ENCODE results near the gene SLAMF8. TPM values are rescaled to one million over a fixed set of nuclear protein-coding genes. Genes with fewer than 3 reads are reported as not detected.

Gene SLAMF8
- total RNA-seq, 2 experiments from 2014 or later: 0.53 to 0.55 TPM

- ChIA-PET POLR2A (no interaction called here), CTCF (interaction anchor here (1.1 kb wide), 1 partner anchor 41 kb away, joined by 4 read pairs; no protein-coding TSS in a partner anchor)
- no peaks in the 10 kb centered on the region for H3K27me3 Mint-ChIP-seq
- no peaks in the 10 kb centered on the region for H3K36me3 Mint-ChIP-seq
- H3K4me1 Mint-ChIP-seq (ENCODE audit: low read depth): no peaks in the 10 kb centered on the region
- no peak for DNase-seq
- no peak overlapping the region for H3K27ac Mint-ChIP-seq
- H3K4me3 Mint-ChIP-seq: no peak overlapping the region
- H3K9me3 Mint-ChIP-seq: no peaks in the 10 kb centered on the region
- intact Hi-C loops (cut with micrococcal nuclease): no loop called here
Observed at GRCh38 chr1:159882527-159882862, 55.8 kb downstream of the SLAMF8 start.

- no peak for DNase-seq
- ChIA-PET CTCF (no interaction called here), POLR2A (no interaction called here)
- Mint-ChIP-seq H3K36me3 (no peaks in the 10 kb centered on the region), H3K27ac (no peak overlapping the region), H3K4me1 (ENCODE audit: low read depth) (no peaks in the 10 kb centered on the region), H3K27me3 (no peaks in the 10 kb centered on the region), H3K9me3 (no peaks in the 10 kb centered on the region), H3K4me3 (no peak overlapping the region)
- intact Hi-C loops (cut with micrococcal nuclease): no loop called here
Observed at GRCh38 chr1:159883134-159883533, 56.5 kb downstream of the SLAMF8 start.

- ChIA-PET POLR2A (no interaction called here), CTCF (interaction anchor here (13.8 kb wide), 1 partner anchor 85 kb away, joined by 431 read pairs; the partner anchor contains the start of gene FCRL6)
- intact Hi-C loops (cut with micrococcal nuclease): no loop called here
- Mint-ChIP-seq H3K27ac (no peak overlapping the region), H3K27me3 (no peaks in the 10 kb centered on the region), H3K36me3 (no peaks in the 10 kb centered on the region), H3K4me3 (no peak overlapping the region), H3K4me1 (ENCODE audit: low read depth) (no peaks in the 10 kb centered on the region), H3K9me3 (no peaks in the 10 kb centered on the region)
- no peak for DNase-seq
Observed at GRCh38 chr1:159884296-159884695, 57.6 kb downstream of the SLAMF8 start.

Other genes starting within 250 kb of the SLAMF8 start
- not detected for gene APCS, start 239.0 kb upstream of the SLAMF8 start, total RNA-seq
- gene CRP, start 112.3 kb upstream of the SLAMF8 start, total RNA-seq: not detected
- gene DUSP23, start 45.9 kb upstream of the SLAMF8 start, total RNA-seq: 10 to 100 TPM; 26.9 to 28.3 TPM
- gene FCRL6, start 24.5 kb upstream of the SLAMF8 start, total RNA-seq: not detected
- gene VSIG8, start 35.8 kb downstream of the SLAMF8 start, total RNA-seq: not detected
- gene CFAP45, start 73.3 kb downstream of the SLAMF8 start, total RNA-seq: 1 to 10 TPM; 2.1 to 2.2 TPM
- gene TAGLN2, start 98.6 kb downstream of the SLAMF8 start, total RNA-seq: 100 to 1,000 TPM; 597 to 607 TPM
- gene IGSF9, start 118.7 kb downstream of the SLAMF8 start, total RNA-seq: under 1 TPM in 1 of 2 experiments, not detected in 1; 0.05 TPM
- not detected for gene SLAMF9, start 127.4 kb downstream of the SLAMF8 start, total RNA-seq
- 1 to 10 TPM; 4.4 to 4.7 TPM for gene PIGM, start 205.1 kb downstream of the SLAMF8 start, total RNA-seq
- not detected for gene KCNJ10, start 243.3 kb downstream of the SLAMF8 start, total RNA-seq

Measured in activated CD4-positive, alpha-beta memory T cell treated with anti-CD3 and anti-CD28 coated beads for 36 hours (primary cell).